HG03571 (cell line): ENCODE data around the gene LRMDA.

Experiments
- ATAC-seq: cut with Tn5 transposase; IDR thresholded peaks from one replicate; pipeline ENCODE4 v1.9.1; 2021; ENCODE audit not compliant: unreplicated experiment

Gene LRMDA

GRCh38 chr10:75418712-75419111 lies 12.7 kb upstream of the LRMDA start:
- ATAC-seq: no peak

GRCh38 chr10:75422913-75423312 lies 8.5 kb upstream of the LRMDA start:
- ATAC-seq: no peak

DNA sequence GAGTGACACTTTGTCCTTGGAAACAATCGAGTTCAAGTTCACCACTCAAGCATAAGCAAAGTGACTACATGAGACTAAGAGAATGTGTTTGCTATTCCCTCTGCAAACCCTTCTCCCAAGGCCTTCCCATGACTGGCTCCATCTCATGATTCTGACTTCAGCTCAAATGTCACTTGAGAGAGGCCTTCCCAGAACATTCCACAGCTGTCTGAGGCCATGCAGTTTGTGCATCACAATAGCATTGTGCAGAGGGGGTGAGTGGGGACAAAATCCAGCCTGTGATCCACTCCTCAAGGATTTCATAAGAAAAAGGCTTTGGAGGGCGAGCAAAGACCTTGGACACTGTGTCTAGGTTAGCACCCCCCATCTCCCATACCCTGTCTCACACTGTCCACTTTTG lies 6.9 kb upstream of the LRMDA start:
- no peak for ATAC-seq

- no peak for ATAC-seq
Measured at GRCh38 chr10:75425291-75426079, 5.9 kb upstream of the LRMDA start.

GRCh38 chr10:75426880-75427279 lies 4.5 kb upstream of the LRMDA start:
- no peak for ATAC-seq

GRCh38 chr10:75427951-75428350 lies 3.5 kb upstream of the LRMDA start:
- no peak for ATAC-seq

DNA sequence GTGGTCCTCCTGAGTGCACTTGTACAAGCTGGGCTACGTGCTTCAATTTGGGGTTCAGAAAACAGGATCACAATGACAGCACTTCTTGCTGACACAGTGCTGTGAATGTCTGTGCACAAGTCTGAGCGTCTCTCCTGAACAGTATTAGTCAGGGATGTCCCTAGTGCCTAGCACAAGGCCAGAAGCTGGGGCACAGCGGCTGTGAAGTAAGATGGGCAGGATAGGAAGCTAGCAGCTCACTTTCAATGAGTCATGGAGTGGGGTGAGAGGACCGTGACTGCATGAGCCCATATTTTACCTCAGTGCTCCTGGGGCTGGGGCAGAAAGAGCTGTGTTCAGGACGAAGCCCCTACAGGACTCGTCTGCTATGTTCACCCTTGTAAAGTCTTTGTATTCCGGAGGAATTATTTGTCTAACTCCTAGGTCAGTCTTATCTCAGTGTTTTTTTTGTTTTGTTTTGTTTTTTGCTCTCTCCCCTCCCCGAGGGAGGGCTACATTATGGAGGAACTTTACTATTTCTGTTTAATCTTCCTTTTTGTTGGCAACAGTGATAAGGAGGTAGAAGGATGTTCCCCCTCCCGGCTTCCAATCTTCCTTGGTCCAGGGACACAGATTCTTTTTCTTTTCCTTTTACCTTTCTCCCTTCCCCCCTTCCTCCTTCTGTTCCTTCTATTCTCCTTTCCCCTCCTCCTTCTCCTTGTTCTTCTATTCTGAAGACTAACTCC lies 2.8 kb upstream of the LRMDA start:
- no peak for ATAC-seq

- ATAC-seq: no peak
Measured at GRCh38 chr10:75429159-75429827, 2.1 kb upstream of the LRMDA start.

- ATAC-seq: no peak
Measured at GRCh38 chr10:75430000-75430763, 1.2 kb upstream of the LRMDA start.

DNA sequence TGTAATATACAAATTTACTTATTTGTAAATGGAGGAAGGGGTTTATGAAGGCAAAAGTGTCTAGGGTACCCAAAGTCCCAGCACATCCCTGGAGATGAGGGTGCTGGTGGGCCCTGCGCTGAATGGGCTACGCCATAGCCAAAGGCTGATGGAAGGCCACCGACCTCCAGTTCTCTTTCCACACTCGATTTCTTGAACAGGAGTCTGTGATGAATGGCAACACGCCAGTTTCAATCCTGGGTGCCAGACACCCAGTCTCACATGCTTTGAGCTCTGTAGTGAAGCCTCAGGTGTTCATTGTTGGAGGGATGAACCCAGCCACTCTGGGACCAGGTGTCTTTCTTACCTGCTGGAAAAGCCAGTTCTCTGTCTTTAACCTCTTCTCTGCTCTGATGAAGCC lies 752 bp downstream of the LRMDA start:
- no peak for ATAC-seq

DNA sequence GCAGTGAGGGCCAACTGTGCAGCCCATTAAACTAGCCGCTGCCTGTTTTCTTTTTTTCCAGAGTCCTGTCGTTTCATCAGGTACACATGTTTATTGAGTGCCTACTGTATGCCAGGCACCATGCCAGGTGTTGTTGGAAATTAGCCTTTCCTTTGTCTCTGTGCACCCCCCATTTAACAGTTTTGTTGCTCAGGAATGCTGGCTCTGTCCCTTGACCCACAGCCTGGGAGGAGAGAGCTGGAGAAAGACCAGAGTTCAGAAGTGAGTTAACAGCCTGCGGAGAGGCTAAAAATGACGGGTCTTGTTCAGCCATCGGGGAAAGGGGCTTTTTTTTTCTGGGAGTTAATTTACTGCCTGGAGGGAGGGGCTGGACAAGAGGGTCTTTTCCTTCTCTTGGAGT lies 1.3 kb downstream of the LRMDA start:
- ATAC-seq: no peak

DNA sequence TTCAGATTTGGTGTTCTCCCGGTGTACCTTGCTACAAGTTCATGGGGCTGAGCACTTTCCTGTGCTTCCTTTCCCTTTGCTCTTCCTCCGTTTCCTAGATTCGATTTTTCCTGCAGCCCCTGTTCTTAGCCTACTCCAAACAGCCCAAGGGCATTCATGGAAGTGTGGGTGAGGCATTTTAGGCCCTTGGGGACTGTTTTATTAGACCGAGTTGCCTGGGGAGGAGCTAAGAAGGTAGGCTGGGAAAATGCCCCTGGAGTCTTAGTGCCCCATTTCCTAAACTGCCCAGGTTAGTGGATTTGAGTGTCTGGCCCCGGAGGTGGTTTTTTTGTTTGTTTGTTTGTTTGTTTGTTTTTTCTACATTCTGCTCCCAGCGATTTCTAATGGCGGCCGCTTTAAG lies 1.8 kb downstream of the LRMDA start:
- no peak for ATAC-seq

DNA sequence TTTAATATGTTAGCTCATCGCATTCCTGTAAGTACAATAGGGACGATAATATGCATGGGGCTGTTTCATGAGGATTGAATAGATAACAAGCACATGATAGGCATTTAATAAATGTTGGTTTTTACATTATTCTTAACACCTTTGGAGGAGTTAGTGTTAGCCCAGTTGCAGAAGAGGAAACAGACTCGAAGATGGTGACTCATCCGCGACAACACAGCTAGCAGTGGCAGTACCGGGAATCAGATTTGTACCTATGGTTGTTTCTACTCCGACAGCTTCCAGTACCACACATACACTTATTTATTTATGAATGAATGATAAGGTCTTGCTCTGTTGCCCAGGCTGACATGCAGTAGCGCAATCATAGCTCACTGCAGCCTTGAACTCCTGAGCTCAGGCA lies 2.9 kb downstream of the LRMDA start:
- ATAC-seq: no peak

DNA sequence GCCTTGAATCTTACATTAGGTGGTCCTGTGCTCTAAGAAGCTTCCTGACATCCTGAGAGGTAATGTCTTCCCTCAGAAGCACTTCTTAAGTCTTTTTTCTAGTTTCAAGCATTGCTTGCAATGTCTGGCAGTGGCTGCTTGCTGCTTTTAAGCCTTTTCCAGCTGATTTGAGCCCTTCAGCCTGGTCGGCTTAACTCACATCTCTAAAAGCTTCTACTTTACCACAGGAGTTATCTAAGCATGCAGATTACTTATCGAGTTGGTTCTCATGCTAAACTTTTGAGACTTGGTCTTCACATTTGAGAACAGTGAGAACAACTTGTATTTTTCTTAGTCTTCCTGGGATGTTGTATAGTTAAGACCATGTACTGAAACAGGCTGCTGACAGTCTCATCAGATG lies 3.9 kb downstream of the LRMDA start:
- ATAC-seq: no peak

- ATAC-seq: no peak
Measured at GRCh38 chr10:75436896-75437295, 5.5 kb downstream of the LRMDA start.

DNA sequence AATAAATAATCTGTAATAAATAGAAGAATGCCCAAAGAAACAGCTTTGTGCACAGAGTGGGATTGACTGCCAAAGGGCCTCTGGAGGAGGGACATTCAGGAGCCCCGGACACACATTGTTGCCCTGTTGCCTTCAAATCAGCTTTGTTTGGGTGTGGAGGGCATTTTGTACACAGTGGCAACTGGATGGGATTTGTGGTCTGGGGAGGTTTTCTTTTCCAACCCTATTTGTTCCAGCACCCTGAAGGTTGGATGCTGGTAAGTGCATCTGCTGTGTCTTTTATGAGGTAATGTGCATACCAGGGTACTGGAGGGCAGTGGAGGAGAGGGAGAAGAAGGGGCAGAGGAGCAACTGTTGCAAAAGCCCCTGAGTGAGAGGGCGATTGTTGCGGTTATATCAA lies 6.3 kb downstream of the LRMDA start:
- no peak for ATAC-seq

GRCh38 chr10:75438275-75438674 lies 6.9 kb downstream of the LRMDA start:
- ATAC-seq: no peak

DNA sequence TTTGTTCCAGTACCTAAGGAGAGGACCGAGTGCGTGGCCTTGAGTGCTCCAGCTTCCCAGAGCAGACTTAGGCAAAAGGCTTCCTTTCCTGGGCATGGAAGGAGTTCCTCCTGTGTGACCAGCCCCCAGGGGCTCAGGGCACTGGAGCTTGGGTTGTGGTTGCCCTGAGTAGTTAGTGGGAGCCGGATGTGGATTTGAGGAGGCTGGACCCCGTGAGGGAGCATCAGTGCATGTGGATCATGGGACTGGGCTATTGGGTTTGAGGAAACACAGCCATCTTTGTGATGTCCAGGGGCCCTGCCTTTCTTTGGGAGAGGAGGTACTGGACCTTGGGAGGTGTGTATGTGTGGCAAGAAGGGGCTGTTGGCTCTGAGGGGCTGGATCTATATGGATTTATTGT lies 8.4 kb downstream of the LRMDA start:
- no peak for ATAC-seq

- ATAC-seq: no peak
Measured at GRCh38 chr10:75440271-75440793, 8.9 kb downstream of the LRMDA start.

- ATAC-seq: no peak
Measured at GRCh38 chr10:75441196-75441595, 9.8 kb downstream of the LRMDA start.

GRCh38 chr10:75441682-75442081 lies 10.3 kb downstream of the LRMDA start:
- ATAC-seq: no peak
